HepG2 (cell line): ENCODE measurements around the gene MARCHF9. TPM values are rescaled to one million over a fixed set of nuclear protein-coding genes. Genes with fewer than 3 reads are reported as not detected.

Source experiments
- ETV5 ChIP-seq: IDR thresholded peaks from 2 replicates; pipeline ENCODE4 v1.6.1; 2018; ENCODE audit warnings: missing biosample characterization, missing genetic modification reagents, inconsistent platforms, borderline replicate concordance
- FLYWCH1 ChIP-seq: sonication (generic); formaldehyde crosslinking; IDR thresholded peaks from 2 replicates; pipeline ENCODE4 v1.8.1; 2023; ENCODE audit warnings: mild to moderate bottlenecking, missing genetic modification reagents
- GTF3A ChIP-seq: sonication (generic); formaldehyde crosslinking; conservative IDR thresholded peaks from 2 replicates; pipeline ENCODE4 v1.4.0; 2020; ENCODE audit warnings: mild to moderate bottlenecking, missing genetic modification reagents
- KDM5A ChIP-seq: fragments of 200-600 bp; sonication (generic); IDR thresholded peaks from 2 replicates; pipeline ENCODE4 v1.7.0; 2018; ENCODE audit warnings: antibody characterized with exemption, mild to moderate bottlenecking, low read length, borderline replicate concordance
- MEF2D ChIP-seq: sonication (generic); formaldehyde crosslinking; IDR thresholded peaks from 2 replicates; pipeline ENCODE4 v1.5.1; 2020; ENCODE audit warnings: mild to moderate bottlenecking, missing genetic modification reagents
- NCOA1 ChIP-seq: sonication (generic); formaldehyde crosslinking; IDR thresholded peaks from 2 replicates; pipeline ENCODE4 v1.9.0; 2021; ENCODE audit warnings: missing genetic modification reagents
- NR2F6 ChIP-seq, 2 experiments: IDR thresholded peaks; 2 replicates each; pipeline ENCODE4 v1.6.1; 2016; ENCODE audit warnings: antibody characterized with exemption in 1 of 2, mild to moderate bottlenecking in 1 of 2
- PPARG ChIP-seq: conservative IDR thresholded peaks from 2 replicates; pipeline ENCODE4 v1.6.1; 2016; ENCODE audit warnings: missing biosample characterization, missing genetic modification reagents
- RFX5 ChIP-seq: IDR thresholded peaks from 2 replicates; pipeline ENCODE4 v1.6.1; 2011; ENCODE audit warnings: low read depth, low read length, improper control_type of control experiment
- SMAD1 ChIP-seq: sonication (generic); formaldehyde crosslinking; IDR thresholded peaks from 2 replicates; pipeline ENCODE4 v1.4.0; 2020; ENCODE audit warnings: missing genetic modification reagents, low read depth, mild to moderate bottlenecking, borderline replicate concordance
- TEAD2 ChIP-seq: sonication (generic); formaldehyde crosslinking; IDR thresholded peaks from 2 replicates; pipeline ENCODE4 v1.9.0; 2021; ENCODE audit warnings: missing genetic modification reagents
- ZNF12 ChIP-seq: sonication (generic); formaldehyde crosslinking; IDR thresholded peaks from 2 replicates; pipeline ENCODE4 v1.5.0; 2020; ENCODE audit warnings: missing genetic modification reagents
- ZNF292 ChIP-seq: sonication (generic); formaldehyde crosslinking; IDR thresholded peaks from 2 replicates; pipeline ENCODE4 v1.8.1; 2022; ENCODE audit warnings: mild to moderate bottlenecking, low read depth, missing genetic modification reagents, borderline replicate concordance
- ZNF441 ChIP-seq: sonication (generic); formaldehyde crosslinking; IDR thresholded peaks from 2 replicates; pipeline ENCODE4 v1.7.0; 2021; ENCODE audit warnings: missing genetic modification reagents, borderline replicate concordance
- ZNF746 ChIP-seq: sonication (generic); formaldehyde crosslinking; IDR thresholded peaks from 2 replicates; pipeline ENCODE4 v1.8.0; 2022; ENCODE audit warnings: mild to moderate bottlenecking, missing genetic modification reagents
- polyA plus RNA-seq, 8 experiments: library from polyadenylated mRNA; depleted of rRNA in 3 of 8; stranded (reverse) in 7 of 8; unstranded in 1 of 8; fragments of >200 nt; fragmentation: Illumina TruSeq in 4 of 8; extraction: Trizol in 4 of 8; gene quantifications; 2 replicates each; pipeline versions ENCODE4 v1.2.1 to v1.2.3, GENCODE V29; 2011 to 2016; ENCODE audit warnings: low read depth in 4 of 8, missing spikeins in 1 of 8, mixed read lengths in 1 of 8; ENCODE audit not compliant: insufficient read depth in 1 of 8
- total RNA-seq, 5 experiments: library from RNA; depleted of rRNA; stranded (reverse); fragments of >200 nt; fragmentation: Illumina TruSeq; extraction: Trizol; gene quantifications; 2 replicates each; pipeline ENCODE4 v1.2.3, GENCODE V29; 2016; ENCODE audit warnings: low read depth in 1 of 5
- TF ChIP-seq, protein P1 (sequence below): sonication (generic); formaldehyde crosslinking; IDR thresholded peaks from 2 replicates; pipeline ENCODE4 v1.5.0; 2020; ENCODE audit warnings: mild to moderate bottlenecking, missing genetic modification reagents, borderline replicate concordance

Gene MARCHF9
- total and polyA plus RNA-seq, 2 of the 13 experiments (the other 11 are each of a cell fraction or from before 2014, with no cell fraction given): 5.7 to 9.6 TPM

GRCh38 chr12:57735198-57735855, 19.6 kb upstream of the MARCHF9 start (continued):
- TF ChIP-seq, protein P1, sequence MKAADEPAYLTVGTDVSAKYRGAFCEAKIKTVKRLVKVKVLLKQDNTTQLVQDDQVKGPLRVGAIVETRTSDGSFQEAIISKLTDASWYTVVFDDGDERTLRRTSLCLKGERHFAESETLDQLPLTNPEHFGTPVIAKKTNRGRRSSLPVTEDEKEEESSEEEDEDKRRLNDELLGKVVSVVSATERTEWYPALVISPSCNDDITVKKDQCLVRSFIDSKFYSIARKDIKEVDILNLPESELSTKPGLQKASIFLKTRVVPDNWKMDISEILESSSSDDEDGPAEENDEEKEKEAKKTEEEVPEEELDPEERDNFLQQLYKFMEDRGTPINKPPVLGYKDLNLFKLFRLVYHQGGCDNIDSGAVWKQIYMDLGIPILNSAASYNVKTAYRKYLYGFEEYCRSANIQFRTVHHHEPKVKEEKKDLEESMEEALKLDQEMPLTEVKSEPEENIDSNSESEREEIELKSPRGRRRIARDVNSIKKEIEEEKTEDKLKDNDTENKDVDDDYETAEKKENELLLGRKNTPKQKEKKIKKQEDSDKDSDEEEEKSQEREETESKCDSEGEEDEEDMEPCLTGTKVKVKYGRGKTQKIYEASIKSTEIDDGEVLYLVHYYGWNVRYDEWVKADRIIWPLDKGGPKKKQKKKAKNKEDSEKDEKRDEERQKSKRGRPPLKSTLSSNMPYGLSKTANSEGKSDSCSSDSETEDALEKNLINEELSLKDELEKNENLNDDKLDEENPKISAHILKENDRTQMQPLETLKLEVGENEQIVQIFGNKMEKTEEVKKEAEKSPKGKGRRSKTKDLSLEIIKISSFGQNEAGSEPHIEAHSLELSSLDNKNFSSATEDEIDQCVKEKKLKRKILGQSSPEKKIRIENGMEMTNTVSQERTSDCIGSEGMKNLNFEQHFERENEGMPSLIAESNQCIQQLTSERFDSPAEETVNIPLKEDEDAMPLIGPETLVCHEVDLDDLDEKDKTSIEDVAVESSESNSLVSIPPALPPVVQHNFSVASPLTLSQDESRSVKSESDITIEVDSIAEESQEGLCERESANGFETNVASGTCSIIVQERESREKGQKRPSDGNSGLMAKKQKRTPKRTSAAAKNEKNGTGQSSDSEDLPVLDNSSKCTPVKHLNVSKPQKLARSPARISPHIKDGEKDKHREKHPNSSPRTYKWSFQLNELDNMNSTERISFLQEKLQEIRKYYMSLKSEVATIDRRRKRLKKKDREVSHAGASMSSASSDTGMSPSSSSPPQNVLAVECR (CRISPR knock-in tag): peak; percentile 22; the same call in 1 of the 2 replicates
- TF ChIP-seq TEAD2 (CRISPR knock-in tag) (no peak), SMAD1 (CRISPR knock-in tag) (no peak), ZNF12 (no peak), ZNF292 (CRISPR knock-in tag) (peak; percentile 41; the same call in 1 of the 2 replicates), ZNF746 (CRISPR knock-in tag) (no peak), ZNF441 (CRISPR knock-in tag) (no peak), NR2F6 (IDR thresholded peaks at IDR 0.05) (0 out of 2 replicates have a peak, but pooled peaks have one; percentile 14), NR2F6 (CRISPR knock-in tag; IDR thresholded peaks at IDR 0.05) (no peak), MEF2D (CRISPR knock-in tag) (no peak), FLYWCH1 (no peak), RFX5 (no peak), KDM5A (no peak), GTF3A (no peak), PPARG (CRISPR knock-in tag) (peak; percentile 84; the same call in 1 of the 2 replicates), ETV5 (CRISPR knock-in tag) (no peak), NCOA1 (CRISPR knock-in tag) (no peak)
